CD14-positive monocyte (primary cell): ENCODE results near the gene CCDC82. TPM values are rescaled to one million over a fixed set of nuclear protein-coding genes. Genes with fewer than 3 reads are reported as not detected.

Source experiments
- DNase-seq, 3 donors: peaks; one replicate each; pipeline ENCODE4 v3.0.0-alpha.2; 2011 to 2022
- H2AFZ ChIP-seq: 2 replicates; pipeline ENCODE4 v1.6.0; 2012; ENCODE audit warnings: mild to moderate bottlenecking, low read depth, low read length, inconsistent platforms; ENCODE audit not compliant: insufficient read depth, poor library complexity, severe bottlenecking
- H3K27ac ChIP-seq, 2 donors: 1 replicate in 1 of 2; 2 replicates in 1 of 2; pipeline ENCODE4 v1.5.1; 2012 to 2013; ENCODE audit warnings: low read length in 2 of 2, control low read depth in 1 of 2, inconsistent platforms in 1 of 2, low read depth in 1 of 2, mild to moderate bottlenecking in 1 of 2
- H3K27me3 ChIP-seq, 2 donors: one replicate each; pipeline versions ENCODE4 v1.6.0 to v1.6.1; 2011 to 2013; ENCODE audit warnings: low read length in 2 of 2; ENCODE audit not compliant: control insufficient read depth in 2 of 2, insufficient read depth in 2 of 2
- H3K36me3 ChIP-seq, 2 donors: replicated peaks in 1 of 2; 1 replicate in 1 of 2; 2 replicates in 1 of 2; pipeline versions ENCODE4 v1.5.1 to v1.6.1; 2012 to 2013; ENCODE audit warnings: low read length in 2 of 2, control low read depth in 1 of 2, inconsistent platforms in 1 of 2, mild to moderate bottlenecking in 1 of 2; ENCODE audit not compliant: insufficient read depth in 2 of 2, control insufficient read depth in 1 of 2
- H3K4me1 ChIP-seq, 2 donors: 1 replicate in 1 of 2; 2 replicates in 1 of 2; pipeline versions ENCODE4 v1.5.1 to v1.6.1; 2012 to 2013; ENCODE audit warnings: low read length in 2 of 2, control low read depth in 1 of 2, inconsistent platforms in 1 of 2, mild to moderate bottlenecking in 1 of 2, moderate library complexity in 1 of 2; ENCODE audit not compliant: insufficient read depth in 2 of 2, control insufficient read depth in 1 of 2
- H3K4me2 ChIP-seq: replicated peaks from 2 replicates; pipeline ENCODE3; 2012; ENCODE audit warnings: low read length, moderate library complexity, mild to moderate bottlenecking; ENCODE audit not compliant: poor library complexity, severe bottlenecking; ENCODE audit errors: extremely low read depth
- H3K4me3 ChIP-seq, 3 experiments: fragments of 200-600 bp in 1 of 3; sonication (generic) in 1 of 3; replicated peaks in 1 of 3; 1 replicate in 2 of 3; 2 replicates in 1 of 3; pipeline ENCODE4 v1.5.1; 2011 to 2013; ENCODE audit warnings: low read length in 3 of 3, mild to moderate bottlenecking in 3 of 3, control low read depth in 2 of 3, low read depth in 2 of 3, inconsistent platforms in 1 of 3, moderate library complexity in 1 of 3
- H3K79me2 ChIP-seq: 2 replicates; pipeline ENCODE4 v1.6.0; 2012; ENCODE audit warnings: mild to moderate bottlenecking, control low read depth, inconsistent platforms, low read length, moderate library complexity; ENCODE audit not compliant: insufficient read depth
- H3K9ac ChIP-seq: 2 replicates; pipeline ENCODE4 v1.6.0; 2017; ENCODE audit warnings: low read length, mild to moderate bottlenecking; ENCODE audit not compliant: insufficient read depth, poor library complexity, severe bottlenecking
- H3K9me3 ChIP-seq, 2 donors: replicated peaks in 1 of 2; 1 replicate in 1 of 2; 2 replicates in 1 of 2; pipeline versions ENCODE4 v1.5.1 to v1.6.1; 2012 to 2013; ENCODE audit warnings: low read length in 2 of 2, control low read depth in 1 of 2; ENCODE audit not compliant: control insufficient read depth in 1 of 2, insufficient read depth in 1 of 2
- H4K20me1 ChIP-seq: 2 replicates; pipeline ENCODE4 v1.6.0; 2012; ENCODE audit warnings: mild to moderate bottlenecking, low read length, control low read depth, moderate library complexity; ENCODE audit not compliant: insufficient read depth
- H3K27ac Mint-ChIP-seq, 7 donors: one replicate each; pipeline ENCODE4 v1.8.0; 2020; ENCODE audit warnings: mild to moderate bottlenecking in 7 of 7, mixed read lengths in 7 of 7, moderate library complexity in 6 of 7, inconsistent platforms in 2 of 7
- H3K27me3 Mint-ChIP-seq, 3 donors: one replicate each; pipeline ENCODE4 v1.8.0; 2021 to 2022; ENCODE audit warnings: low read depth in 3 of 3, mild to moderate bottlenecking in 3 of 3, mixed read lengths in 3 of 3, moderate library complexity in 3 of 3, inconsistent platforms in 1 of 3
- H3K36me3 Mint-ChIP-seq, 2 donors: one replicate each; pipeline ENCODE4 v1.8.0; 2020; ENCODE audit warnings: mixed read lengths in 2 of 2, inconsistent platforms in 1 of 2, mild to moderate bottlenecking in 1 of 2
- H3K4me1 Mint-ChIP-seq: one replicate; pipeline ENCODE4 v1.8.0; 2020; ENCODE audit warnings: mild to moderate bottlenecking, mixed read lengths
- H3K4me3 Mint-ChIP-seq, 2 donors: one replicate each; pipeline ENCODE4 v1.8.0; 2020; ENCODE audit warnings: mild to moderate bottlenecking in 2 of 2, mixed read lengths in 2 of 2, moderate library complexity in 1 of 2
- H3K9me3 Mint-ChIP-seq, 7 donors: one replicate each; pipeline ENCODE4 v1.8.0; 2020 to 2022; ENCODE audit warnings: mixed read lengths in 7 of 7, mild to moderate bottlenecking in 6 of 7, moderate library complexity in 6 of 7, inconsistent platforms in 2 of 7
- WGBS: methylation state at CpG from one replicate; pipeline ENCODE4 v1.1.5; 2013; ENCODE audit warnings: missing lambda C conversion rate; ENCODE audit not compliant: insufficient coverage; 5-methylcytosine and 5-hydroxymethylcytosine counted together
- intact Hi-C, 2 donors: fragments of 100-400 bp; cut with micrococcal nuclease; formaldehyde crosslinking; loops; one replicate each; pipeline versions ENCODE4 v1.15.0 to v1.15.1; 2023
- polyA plus RNA-seq, 3 donors: library from polyadenylated mRNA; depleted of rRNA in 1 of 3; unstranded in 2 of 3; stranded (reverse) in 1 of 3; fragments of 300-500 nt in 2 of 3; fragments of >200 nt in 1 of 3; fragmentation: Illumina TruSeq in 2 of 3; gene quantifications; 1 replicate in 2 of 3; 2 replicates in 1 of 3; pipeline ENCODE4 v1.2.3, GENCODE V29; 2012 to 2021
- TF ChIP-seq, protein P1 (sequence below): fragments of 200-600 bp; IDR thresholded peaks from one replicate; pipeline ENCODE4 v1.8.0; 2022; ENCODE audit warnings: antibody characterized with exemption, mild to moderate bottlenecking

CCDC82 gene
- polyA plus RNA-seq, 3 donors = 10.7 to 18.2 (median 12.2) TPM

DNA sequence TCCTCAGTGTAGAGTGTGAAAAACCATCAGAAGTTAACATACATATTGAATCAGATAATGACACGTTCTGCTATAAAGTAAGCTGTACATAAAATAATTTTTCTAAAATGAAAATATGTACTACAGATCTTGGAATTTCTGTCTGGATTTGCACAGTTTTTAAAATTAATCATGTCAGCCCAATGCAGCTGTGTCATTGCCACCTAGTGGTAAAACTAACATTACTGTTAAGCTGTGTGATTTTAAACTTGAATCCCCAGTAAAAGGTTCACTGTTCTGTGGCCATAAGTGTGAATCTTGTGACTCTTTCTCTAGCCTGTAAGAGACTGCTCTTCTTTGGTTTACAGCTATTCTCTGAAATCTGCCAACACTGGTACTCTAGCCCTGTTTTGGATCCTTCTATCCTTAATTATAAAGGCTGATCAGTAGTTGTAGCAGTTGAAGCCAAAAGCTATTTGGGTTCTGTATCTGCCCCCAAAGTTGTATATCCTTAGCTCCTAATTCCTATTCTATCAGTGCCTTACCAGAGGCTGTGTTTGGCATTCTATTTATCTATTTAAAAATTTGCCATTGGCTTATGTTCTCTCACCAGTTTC, 4.1 kb upstream of the CCDC82 start:
- DNase-seq = peak; percentile 12 to 46 (median 36)
- Histone ChIP-seq H2AFZ (no peak overlapping the region), H3K27ac (no peak overlapping the region), H3K9ac (no peak overlapping the region), H3K4me3 (no peak overlapping the region), H3K4me2 (no peak overlapping the region), H3K79me2 (peaks cover 25% of the 10 kb centered on the region), H3K36me3 (no peaks in the 10 kb centered on the region), H3K27me3 (no peaks in the 10 kb centered on the region), H3K9me3 (no peaks in the 10 kb centered on the region), H3K4me1 (peaks cover 11 to 14% of the 10 kb centered on the region in 2 donors), H4K20me1 (no peaks in the 10 kb centered on the region)
- Mint-ChIP-seq H3K36me3 (peaks cover 3 to 6% of the 10 kb centered on the region in 2 donors), H3K4me3 (no peak overlapping the region), H3K4me1 (peaks cover 16% of the 10 kb centered on the region), H3K27me3 (peaks cover 0 to 1% (median 0%) of the 10 kb centered on the region in 3 donors), H3K9me3 (peaks cover 0 to 5% (median 0%) of the 10 kb centered on the region in 7 donors), H3K27ac (no peak overlapping the region)
- WGBS = no CpG with 5 or more reads among the region's 1 CpG
- TF ChIP-seq, protein P1, sequence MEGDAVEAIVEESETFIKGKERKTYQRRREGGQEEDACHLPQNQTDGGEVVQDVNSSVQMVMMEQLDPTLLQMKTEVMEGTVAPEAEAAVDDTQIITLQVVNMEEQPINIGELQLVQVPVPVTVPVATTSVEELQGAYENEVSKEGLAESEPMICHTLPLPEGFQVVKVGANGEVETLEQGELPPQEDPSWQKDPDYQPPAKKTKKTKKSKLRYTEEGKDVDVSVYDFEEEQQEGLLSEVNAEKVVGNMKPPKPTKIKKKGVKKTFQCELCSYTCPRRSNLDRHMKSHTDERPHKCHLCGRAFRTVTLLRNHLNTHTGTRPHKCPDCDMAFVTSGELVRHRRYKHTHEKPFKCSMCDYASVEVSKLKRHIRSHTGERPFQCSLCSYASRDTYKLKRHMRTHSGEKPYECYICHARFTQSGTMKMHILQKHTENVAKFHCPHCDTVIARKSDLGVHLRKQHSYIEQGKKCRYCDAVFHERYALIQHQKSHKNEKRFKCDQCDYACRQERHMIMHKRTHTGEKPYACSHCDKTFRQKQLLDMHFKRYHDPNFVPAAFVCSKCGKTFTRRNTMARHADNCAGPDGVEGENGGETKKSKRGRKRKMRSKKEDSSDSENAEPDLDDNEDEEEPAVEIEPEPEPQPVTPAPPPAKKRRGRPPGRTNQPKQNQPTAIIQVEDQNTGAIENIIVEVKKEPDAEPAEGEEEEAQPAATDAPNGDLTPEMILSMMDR = peak; percentile 85
- intact Hi-C loops = loop anchor here (10.0 kb wide), 1 partner anchor 559 kb away; no protein-coding TSS in a partner anchor

DNA sequence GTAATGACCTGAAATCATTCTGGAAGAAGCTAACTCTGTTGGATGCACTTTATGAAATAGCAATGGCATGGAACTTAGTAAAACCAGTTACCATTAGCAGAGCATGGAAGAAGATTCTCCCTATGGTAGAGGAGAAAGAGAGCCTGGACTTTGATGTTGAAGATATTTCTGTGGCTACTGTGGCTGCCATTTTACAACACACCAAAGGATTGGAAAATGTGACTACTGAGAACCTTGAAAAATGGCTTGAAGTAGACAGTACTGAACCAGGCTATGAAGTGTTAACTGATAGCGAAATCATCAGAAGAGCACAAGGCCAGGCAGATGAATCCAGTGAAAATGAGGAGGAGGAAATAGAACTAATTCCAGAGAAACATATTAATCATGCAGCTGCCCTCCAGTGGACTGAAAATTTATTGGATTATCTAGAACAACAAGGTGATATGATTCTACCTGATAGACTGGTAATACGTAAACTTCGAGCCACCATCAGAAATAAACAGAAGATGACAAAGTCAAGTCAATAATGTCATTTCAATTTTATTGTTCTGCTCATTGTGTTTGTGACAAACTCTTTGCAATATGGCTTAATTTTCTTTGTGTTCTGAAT, 2.1 kb upstream of the CCDC82 start:
- no peak overlapping the region for H3K9ac ChIP-seq
- H3K4me2 ChIP-seq = no peak overlapping the region
- H3K4me3 Mint-ChIP-seq = no peak overlapping the region
- H3K27me3 Mint-ChIP-seq = peaks cover 0 to 1% (median 0%) of the 10 kb centered on the region in 3 donors
- peaks cover 28% of the 10 kb centered on the region for H3K4me1 Mint-ChIP-seq
- H3K9me3 ChIP-seq = no peaks in the 10 kb centered on the region
- H3K27ac Mint-ChIP-seq = no peak overlapping the region
- no peak overlapping the region for H2AFZ ChIP-seq
- peaks cover 46% of the 10 kb centered on the region for H3K79me2 ChIP-seq
- H3K36me3 Mint-ChIP-seq = peaks cover 3 to 6% of the 10 kb centered on the region in 2 donors
- intact Hi-C loops = loop anchor here (2.0 to 10.0 kb wide), 2 partner anchors 557 to 603 kb away; partner anchors contain the start of gene FAM76B (in 1 of the 2)
- no peak for DNase-seq
- H3K9me3 Mint-ChIP-seq = peaks cover 0 to 2% (median 0%) of the 10 kb centered on the region in 7 donors
- H3K36me3 ChIP-seq = no peaks in the 10 kb centered on the region
- no peaks in the 10 kb centered on the region for H3K27me3 ChIP-seq
- no peak overlapping the region for H3K4me3 ChIP-seq
- peaks cover 15 to 24% of the 10 kb centered on the region in 2 donors for H3K4me1 ChIP-seq
- WGBS = 100% methylated on average over 2 of the region's 3 CpGs
- no peaks in the 10 kb centered on the region for H4K20me1 ChIP-seq
- H3K27ac ChIP-seq = no peak overlapping the region
- TF ChIP-seq, protein P1 = no peak
